Esophagus squamous epithelium (tissue), 5 donors: ENCODE data around the gene CXCR1. TPM values are rescaled to one million over a fixed set of nuclear protein-coding genes. Genes with fewer than 3 reads are reported as not detected.
"Not testable (repeated sequence)": the region's sequence is repeated elsewhere in the genome, so short reads cannot be mapped to it uniquely, and the experiment has no call there.

Experiments
- DNase-seq: peaks from one replicate; lab custom pipeline; 2025; lab: John Stamatoyannopoulos, UW
- H3K27ac ChIP-seq, 4 donors: fragments of 200-600 bp; sonication (generic); one replicate each; pipeline ENCODE4 v1.5.1; 2016 to 2019; ENCODE audit warnings: mild to moderate bottlenecking in 1 of 4
- H3K27me3 ChIP-seq, 4 donors: fragments of 200-600 bp; sonication (generic); 1 replicate in 3 of 4; 2 replicates in 1 of 4; pipeline versions ENCODE4 v1.5.1 to v1.6.0; 2017 to 2021; ENCODE audit warnings: antibody characterized with exemption in 1 of 4
- H3K36me3 ChIP-seq, 3 donors: fragments of 200-600 bp; sonication (generic); one replicate each; pipeline ENCODE4 v1.5.1; 2016 to 2019
- H3K4me1 ChIP-seq, 3 donors: fragments of 200-600 bp; sonication (generic); one replicate each; pipeline ENCODE4 v1.5.1; 2017 to 2019
- H3K4me3 ChIP-seq, 4 donors: fragments of 200-600 bp; sonication (generic); 1 replicate in 3 of 4; 2 replicates in 1 of 4; pipeline ENCODE4 v1.5.1; 2016 to 2019; ENCODE audit warnings: mild to moderate bottlenecking in 2 of 4, moderate library complexity in 1 of 4
- H3K9me3 ChIP-seq, 3 donors: fragments of 200-600 bp; sonication (generic); one replicate each; pipeline ENCODE4 v1.5.1; 2016 to 2019
- CTCF ChIP-seq, 6 experiments: fragments of 450-650 bp in 4 of 6; fragments of 200-600 bp in 2 of 6; sonication (generic) in 2 of 6; IDR thresholded peaks; one replicate each; pipeline ENCODE4 v1.5.1; 2016 to 2019; ENCODE audit warnings: antibody characterized with exemption in 6 of 6, mild to moderate bottlenecking in 4 of 6, moderate library complexity in 4 of 6
- POLR2A ChIP-seq, 4 donors: fragments of 450-650 bp; IDR thresholded peaks; one replicate each; pipeline ENCODE4 v1.6.1; 2017; ENCODE audit warnings: antibody characterized with exemption in 4 of 4, mild to moderate bottlenecking in 4 of 4, moderate library complexity in 3 of 4
- WGBS, 2 donors: methylation state at CpG; one replicate each; pipeline ENCODE4 v1.1.5; 2018; 5-methylcytosine and 5-hydroxymethylcytosine counted together
- intact Hi-C: fragments of 100-400 bp; cut with DNase I; formaldehyde crosslinking; loops from one replicate; pipeline ENCODE4 v1.15.0; 2022
- total RNA-seq, 4 donors: library from RNA; depleted of rRNA; stranded (reverse); fragments of >200 nt; gene quantifications; one replicate each; pipeline ENCODE4 v1.1.0, GENCODE V29; 2016
- donor health status: DM: yes; HTN: yes; CAD: no.

The CXCR1 gene
- total RNA-seq, 4 donors from 2014 or later, result 1.3 TPM; not detected in 3

DNA sequence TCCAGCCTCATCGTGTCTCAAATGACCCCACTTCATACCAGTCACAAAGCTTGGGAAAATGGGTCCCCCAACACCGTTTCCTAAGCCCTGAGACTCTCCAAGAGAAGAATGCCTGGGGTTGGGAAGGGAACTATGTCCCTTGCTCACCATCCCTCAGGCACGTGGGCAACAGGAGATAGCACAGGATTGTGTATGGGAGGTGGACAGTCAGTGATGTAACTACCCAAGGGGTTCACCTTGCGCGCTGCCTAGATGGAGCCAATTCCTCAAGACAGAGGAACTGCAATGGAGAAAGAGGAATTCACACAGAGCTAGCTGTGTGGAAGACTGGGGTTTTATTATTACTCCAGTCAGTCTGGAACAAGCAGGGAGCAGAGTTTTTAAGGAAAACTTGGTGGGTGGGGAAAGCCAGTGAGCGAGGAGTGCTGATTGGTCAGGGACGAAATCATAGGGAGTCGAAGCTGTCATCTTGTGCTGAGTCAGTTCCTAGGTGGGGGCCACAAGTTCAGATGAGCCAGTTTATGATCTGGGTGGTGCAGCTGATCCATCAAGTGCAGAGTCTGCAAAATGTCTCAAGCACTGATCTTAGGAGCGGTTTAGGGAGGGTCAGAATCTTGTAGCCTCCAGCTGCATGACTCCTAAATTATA lies 13.8 kb upstream of the CXCR1 start:
- Histone ChIP-seq H3K36me3 (no peaks in the 10 kb centered on the region), H3K27ac (no peak overlapping the region), H3K4me3 (no peak overlapping the region), H3K9me3 (no peaks in the 10 kb centered on the region), H3K27me3 (peaks cover 0 to 5% (median 0%) of the 10 kb centered on the region in 4 donors), H3K4me1 (peaks cover 0 to 11% (median 0%) of the 10 kb centered on the region in 3 donors)
- no peak for DNase-seq
- 53 to 68% methylated on average over 8 of the region's 9 CpGs for WGBS, 2 donors
- intact Hi-C loops, result no loop called here
- TF ChIP-seq POLR2A (IDR thresholded peaks at IDR 0.05), result no peak
- TF ChIP-seq CTCF (IDR thresholded peaks at IDR 0.05), result no peak

DNA sequence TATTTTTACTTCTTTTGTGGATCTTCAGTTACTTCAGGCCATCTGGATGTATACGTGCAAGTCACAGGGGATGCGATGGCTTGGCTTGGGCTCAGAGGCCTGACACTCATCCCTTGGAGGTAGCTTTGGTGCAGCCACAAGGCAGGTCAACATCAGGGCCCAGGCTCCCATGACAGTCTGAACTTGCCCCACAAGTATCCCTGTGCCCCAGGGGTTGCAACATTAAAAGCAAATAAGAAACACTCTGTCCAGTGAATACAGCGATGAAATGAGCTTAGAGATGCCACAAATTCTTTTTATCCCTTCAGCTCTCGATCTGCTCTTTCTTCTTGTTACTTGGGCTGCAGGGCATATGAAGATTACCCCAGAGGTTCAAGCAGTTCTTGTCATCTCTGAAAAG lies 13.0 kb upstream of the CXCR1 start:
- intact Hi-C loops, result no loop called here
- H3K36me3 ChIP-seq, result no peaks in the 10 kb centered on the region
- WGBS, 2 donors, result 72 to 86% methylated on average over 4 of the region's 4 CpGs

DNA sequence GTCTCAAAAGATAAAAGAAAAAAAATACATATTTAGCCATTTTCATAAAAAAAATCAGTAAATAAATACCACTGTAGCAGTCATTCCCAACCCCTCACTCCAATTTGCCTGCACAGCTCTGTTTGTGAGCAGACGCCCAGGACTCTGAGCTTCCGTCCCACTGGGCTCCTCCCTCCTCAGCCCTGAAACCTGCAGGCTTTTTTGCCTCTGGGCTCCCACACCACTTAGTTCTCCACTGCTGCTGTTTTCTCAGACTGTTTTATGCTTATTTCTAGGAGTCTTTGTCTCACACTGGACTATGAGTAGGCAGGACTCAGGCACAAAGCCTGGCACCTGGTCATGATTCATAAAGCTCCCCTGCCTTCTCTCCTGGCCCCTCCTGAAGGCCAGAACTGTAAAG lies 6.1 kb upstream of the CXCR1 start:
- intact Hi-C loops, result no loop called here
- H3K36me3 ChIP-seq, result no peaks in the 10 kb centered on the region
- no peak overlapping the region for H3K4me3 ChIP-seq
- no peaks in the 10 kb centered on the region for H3K9me3 ChIP-seq
- no peak overlapping the region for H3K27ac ChIP-seq
- peaks cover 0 to 9% (median 0%) of the 10 kb centered on the region in 3 donors for H3K4me1 ChIP-seq
- TF ChIP-seq CTCF (IDR thresholded peaks at IDR 0.05) (no peak), POLR2A (IDR thresholded peaks at IDR 0.05) (no peak)
- no peaks in the 10 kb centered on the region for H3K27me3 ChIP-seq
- WGBS, 2 donors, result 72 to 91% methylated on average over 2 of the region's 2 CpGs
- no peak for DNase-seq

More for the DNA sequence above, 13.0 kb upstream of the CXCR1 start:
- peaks cover 0 to 11% (median 0%) of the 10 kb centered on the region in 3 donors for H3K4me1 ChIP-seq
- H3K27me3 ChIP-seq, result peaks cover 0 to 5% (median 0%) of the 10 kb centered on the region in 4 donors
- TF ChIP-seq CTCF (IDR thresholded peaks at IDR 0.05), result no peak
- H3K4me3 ChIP-seq, result no peak overlapping the region
- DNase-seq, result no peak
- H3K27ac ChIP-seq, result no peak overlapping the region
- H3K9me3 ChIP-seq, result no peaks in the 10 kb centered on the region

DNA sequence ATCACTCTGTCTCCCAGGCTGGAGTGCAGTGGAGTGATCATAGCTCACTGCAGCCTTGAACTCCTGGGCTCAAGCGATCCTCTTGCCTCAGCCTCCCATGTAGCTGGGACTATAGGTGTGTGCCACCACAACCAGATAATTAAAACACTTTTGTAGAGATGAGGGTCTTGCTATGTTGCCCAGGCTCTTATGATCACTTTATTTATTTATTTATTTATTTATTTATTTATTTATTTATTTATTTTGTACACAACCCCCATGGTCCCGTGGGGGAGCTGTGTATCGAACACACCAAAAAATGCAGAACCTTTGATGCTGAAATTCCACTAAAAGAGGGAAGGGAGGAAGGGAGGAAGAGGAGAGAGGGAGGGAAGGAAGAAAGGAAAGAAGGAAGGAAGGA lies 5.0 kb upstream of the CXCR1 start:
- WGBS, 2 donors, result 84 to 87% methylated on average over 3 of the region's 3 CpGs

GRCh38 chr2:218169757-218170546 lies 3.2 kb upstream of the CXCR1 start:
- WGBS, 2 donors, result 64 to 66% methylated on average over 5 of the region's 5 CpGs
- H3K4me1 ChIP-seq, result peaks cover 0 to 25% (median 6%) of the 10 kb centered on the region in 3 donors
- H3K9me3 ChIP-seq, result no peaks in the 10 kb centered on the region
- no peak for TF ChIP-seq POLR2A (IDR thresholded peaks at IDR 0.05)
- H3K4me3 ChIP-seq, result no peak overlapping the region
- no peak overlapping the region for H3K27ac ChIP-seq
- H3K27me3 ChIP-seq, result no peaks in the 10 kb centered on the region
- DNase-seq, result no peak
- intact Hi-C loops, result no loop called here
- H3K36me3 ChIP-seq, result no peaks in the 10 kb centered on the region

More for the DNA sequence above, 5.0 kb upstream of the CXCR1 start:
- DNase-seq, intact Hi-C loops, H3K36me3 ChIP-seq, H3K27ac ChIP-seq, H3K9me3 ChIP-seq, H3K27me3 ChIP-seq, H3K4me3 ChIP-seq: not testable (repeated sequence)
- H3K4me1 ChIP-seq, result peaks cover 0 to 20% (median 2%) of the 10 kb centered on the region in 3 donors
